B cell (primary cell): ENCODE data around the gene RSPH6A. TPM values are rescaled to one million over a fixed set of nuclear protein-coding genes. Genes with fewer than 3 reads are reported as not detected.

ENCODE experiments used
- ATAC-seq: fragments of 200-7000 bp; cut with Tn5 transposase; one replicate; pipeline ENCODE4 v1.10.0; 2021; ENCODE audit warnings: low read depth, mild to moderate bottlenecking, moderate number of reproducible peaks, moderate library complexity
- CTCF ChIA-PET: fragments of 350-600 bp; sonication (Branson Sonifier 250); formaldehyde crosslinking; loops from one replicate; lab custom pipeline; 2021; ENCODE audit warnings: antibody characterized with exemption, inconsistent platforms; lab: Charles Lee
- POLR2A ChIA-PET: fragments of 350-600 bp; sonication (Branson Sonifier 250); formaldehyde crosslinking; loops from one replicate; lab custom pipeline; 2021; ENCODE audit warnings: antibody characterized with exemption; lab: Charles Lee
- DNase-seq: peaks from one replicate; pipeline ENCODE4 v3.0.0; 2013
- H2AFZ ChIP-seq: 2 replicates; pipeline ENCODE4 v1.6.1; 2012; ENCODE audit warnings: mild to moderate bottlenecking, low read depth, low read length; ENCODE audit not compliant: insufficient read depth, poor library complexity, severe bottlenecking
- H3K27ac ChIP-seq, 2 donors: 1 replicate in 1 of 2; 2 replicates in 1 of 2; pipeline ENCODE4 v1.5.1; 2012 to 2013; ENCODE audit warnings: low read length in 2 of 2, mild to moderate bottlenecking in 2 of 2, moderate library complexity in 1 of 2
- H3K27me3 ChIP-seq, 4 experiments: fragments of 200-600 bp in 1 of 4; sonication (generic) in 1 of 4; replicated peaks in 1 of 4; 1 replicate in 2 of 4; 2 replicates in 2 of 4; pipeline versions ENCODE4 v1.6.1 to v1.7.0; 2013 to 2016; ENCODE audit warnings: low read length in 3 of 4, mild to moderate bottlenecking in 2 of 4, mixed read lengths in 1 of 4, moderate library complexity in 1 of 4; ENCODE audit not compliant: insufficient read depth in 4 of 4, control insufficient read depth in 3 of 4; ENCODE audit errors: control extremely low read depth in 1 of 4
- H3K36me3 ChIP-seq, 2 experiments: replicated peaks in 1 of 2; 1 replicate in 1 of 2; 2 replicates in 1 of 2; pipeline versions ENCODE4 v1.6.1 to v1.7.1; 2013; ENCODE audit warnings: low read length in 1 of 2; ENCODE audit not compliant: insufficient read depth in 2 of 2, control insufficient read depth in 1 of 2; ENCODE audit errors: control extremely low read depth in 1 of 2, extremely low read depth in 1 of 2
- H3K4me1 ChIP-seq, 2 donors: fragments of 200-600 bp in 1 of 2; sonication (generic) in 1 of 2; 1 replicate in 1 of 2; 2 replicates in 1 of 2; pipeline versions ENCODE4 v1.5.1 to v1.6.1; 2013 to 2017; ENCODE audit warnings: low read length in 2 of 2; ENCODE audit not compliant: control insufficient read depth in 2 of 2, insufficient read depth in 2 of 2
- H3K4me2 ChIP-seq: replicated peaks from 2 replicates; pipeline ENCODE3; 2012; ENCODE audit warnings: mild to moderate bottlenecking, low read depth, low read length; ENCODE audit not compliant: poor library complexity, severe bottlenecking
- H3K4me3 ChIP-seq, 5 experiments: fragments of 200-600 bp in 1 of 5; sonication (generic) in 1 of 5; 1 replicate in 3 of 5; 2 replicates in 2 of 5; pipeline versions ENCODE4 v1.5.1 to v1.7.0; 2011 to 2016; ENCODE audit warnings: low read length in 4 of 5, mild to moderate bottlenecking in 4 of 5, low read depth in 2 of 5, control low read depth in 1 of 5, moderate library complexity in 1 of 5; ENCODE audit not compliant: insufficient read depth in 1 of 5; ENCODE audit errors: control extremely low read depth in 1 of 5, extremely low read depth in 1 of 5
- H3K79me2 ChIP-seq: fragments of 200-600 bp; sonication (generic); one replicate; pipeline ENCODE4 v1.6.0; 2016; ENCODE audit warnings: low read length; ENCODE audit not compliant: control insufficient read depth, insufficient read depth
- H3K9ac ChIP-seq: fragments of 200-600 bp; sonication (generic); 2 replicates; pipeline ENCODE4 v1.6.1; 2017; ENCODE audit warnings: mild to moderate bottlenecking, low read length, moderate library complexity
- H3K9me3 ChIP-seq, 3 donors: one replicate each; pipeline versions ENCODE4 v1.6.1 to v1.7.1; 2013; ENCODE audit warnings: low read length in 2 of 3; ENCODE audit not compliant: control insufficient read depth in 2 of 3, insufficient read depth in 1 of 3; ENCODE audit errors: control extremely low read depth in 1 of 3
- H4K20me1 ChIP-seq: 2 replicates; pipeline ENCODE4 v1.6.0; 2012; ENCODE audit warnings: mild to moderate bottlenecking, low read length; ENCODE audit not compliant: insufficient read depth, control insufficient read depth, poor library complexity, severe bottlenecking
- H3K27ac Mint-ChIP-seq: one replicate; pipeline ENCODE4 v1.8.0; 2021; ENCODE audit warnings: mixed read lengths
- H3K27me3 Mint-ChIP-seq: one replicate; pipeline ENCODE4 v1.8.0; 2021; ENCODE audit warnings: mixed read lengths
- H3K4me1 Mint-ChIP-seq: one replicate; pipeline ENCODE4 v1.8.0; 2021; ENCODE audit warnings: mixed read lengths
- H3K4me3 Mint-ChIP-seq: one replicate; pipeline ENCODE4 v1.8.0; 2021; ENCODE audit warnings: mixed read lengths
- H3K9me3 Mint-ChIP-seq: one replicate; pipeline ENCODE4 v1.8.0; 2022; ENCODE audit warnings: mixed read lengths; ENCODE audit not compliant: insufficient read depth
- EZH2 ChIP-seq: IDR thresholded peaks from 2 replicates; pipeline ENCODE4 v1.6.1; 2012; ENCODE audit warnings: borderline replicate concordance, low read depth, mild to moderate bottlenecking, moderate library complexity, low read length; ENCODE audit not compliant: insufficient read depth, poor library complexity, severe bottlenecking
- WGBS: methylation state at CpG from one replicate; pipeline ENCODE4 v1.1.5; 2013; ENCODE audit warnings: missing lambda C conversion rate; ENCODE audit not compliant: insufficient coverage; 5-methylcytosine and 5-hydroxymethylcytosine counted together
- intact Hi-C: fragments of 100-400 bp; cut with micrococcal nuclease; formaldehyde crosslinking; loops from one replicate; pipeline ENCODE4 v1.10.0; 2022
- polyA plus RNA-seq: library from polyadenylated mRNA; depleted of rRNA; stranded (reverse); fragments of >200 nt; gene quantifications from 2 replicates; pipeline ENCODE4 v1.2.3, GENCODE V29; 2012
- total RNA-seq, 2 donors: library from RNA; stranded (reverse); fragments of 120-200 nt in 1 of 2; gene quantifications; 1 replicate in 1 of 2; 2 replicates in 1 of 2; pipeline versions ENCODE4 v1.2.3 to v1.2.4, GENCODE V29; 2013 to 2022
- TF ChIP-seq, protein P1 (sequence below): fragments of 200-600 bp; IDR thresholded peaks from one replicate; pipeline ENCODE4 v1.8.0; 2022; ENCODE audit warnings: antibody characterized with exemption, mild to moderate bottlenecking

Gene RSPH6A
- total and polyA plus RNA-seq, 2 donors (not counting 1 experiment from before 2014, with no cell fraction given), result 0.03 to 0.62 TPM

DNA sequence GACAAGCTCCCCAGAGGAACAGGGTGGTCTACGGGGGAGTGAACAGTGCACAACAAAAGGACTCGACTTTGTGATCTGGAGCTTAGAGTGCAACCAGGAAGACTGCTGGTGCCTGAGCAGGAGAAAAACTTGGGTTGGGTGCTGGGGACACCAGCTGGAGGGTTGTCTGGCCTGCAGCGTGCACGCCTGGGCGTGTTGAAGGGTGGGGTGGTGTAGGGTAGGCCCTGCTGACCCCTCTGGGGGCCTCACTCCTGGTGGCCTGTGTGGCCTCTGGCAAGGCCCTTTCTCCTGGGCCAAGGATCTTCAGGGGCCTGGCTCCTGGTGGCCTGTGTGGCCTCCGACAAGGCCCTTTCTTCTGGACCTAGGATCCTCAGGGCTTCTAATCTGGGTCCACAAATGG, 4.7 kb upstream of the RSPH6A start:
- peaks cover 14% of the 10 kb centered on the region for H4K20me1 ChIP-seq
- POLR2A ChIA-PET, result no interaction called here

DNA sequence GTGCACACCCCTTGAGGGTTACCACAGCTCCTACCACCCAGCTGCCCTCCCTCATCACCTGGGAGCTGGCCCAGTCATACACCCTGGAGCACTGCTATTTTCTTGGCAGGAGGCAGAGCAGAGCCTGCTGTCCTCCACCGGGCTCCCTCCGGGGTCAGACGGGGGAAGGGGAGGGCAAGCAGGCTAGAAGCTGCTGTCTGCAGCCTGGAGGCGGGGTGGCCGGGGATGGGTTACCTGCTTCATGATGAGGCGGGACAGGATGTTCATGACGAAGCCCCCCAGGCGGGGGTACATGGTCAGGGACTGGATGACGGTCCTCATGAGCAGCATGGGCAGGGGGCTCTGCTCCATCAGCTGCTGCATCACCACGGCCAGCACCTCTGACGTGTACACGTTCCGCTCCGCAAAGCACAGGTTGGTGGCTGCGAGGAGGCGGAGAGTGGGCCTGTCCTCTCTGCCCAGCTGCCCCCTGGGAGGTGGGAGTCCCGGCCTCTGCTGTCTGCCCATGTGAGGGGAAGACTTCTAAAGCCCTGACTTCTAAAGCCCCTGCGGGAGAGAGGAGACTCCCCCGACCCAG, 2.7 kb upstream of the RSPH6A start:
- ChIA-PET POLR2A (interaction anchor here (0.8 kb wide), 1 partner anchor 148 kb away, joined by 8 read pairs; no protein-coding TSS in a partner anchor), CTCF (interaction anchor here (0.5 to 2.2 kb wide), 7 partner anchors 9 to 631 kb away, joined by 3 to 23 read pairs (median 4); partner anchors contain the start of gene SIX5)
- no peaks in the 10 kb centered on the region for H3K9me3 ChIP-seq
- no peak overlapping the region for H2AFZ ChIP-seq
- peaks cover 14% of the 10 kb centered on the region for H4K20me1 ChIP-seq
- peaks cover 11% of the 10 kb centered on the region for H3K4me1 Mint-ChIP-seq
- H3K4me3 Mint-ChIP-seq, result no peak overlapping the region
- H3K27me3 Mint-ChIP-seq, result peaks cover 3% of the 10 kb centered on the region
- no peak overlapping the region for H3K4me3 ChIP-seq
- 91% methylated on average over 19 of the region's 19 CpGs for WGBS
- H3K36me3 ChIP-seq, result peaks cover 0 to 21% of the 10 kb centered on the region in 2 experiments
- peaks cover 0 to 6% (median 2%) of the 10 kb centered on the region in 4 experiments for H3K27me3 ChIP-seq
- DNase-seq, result no peak
- no peak overlapping the region for H3K4me2 ChIP-seq
- H3K9me3 Mint-ChIP-seq, result no peaks in the 10 kb centered on the region
- H3K9ac ChIP-seq, result no peak overlapping the region
- no peak for ATAC-seq
- intact Hi-C loops, result loop anchor here (1.0 to 2.0 kb wide), 5 partner anchors 25 to 199 kb away; partner anchors contain the start of genes DMWD and SYMPK
- no peak overlapping the region for H3K27ac ChIP-seq
- H3K27ac Mint-ChIP-seq, result no peak overlapping the region
- H3K79me2 ChIP-seq, result no peaks in the 10 kb centered on the region
- peaks cover 19 to 23% of the 10 kb centered on the region in 2 donors for H3K4me1 ChIP-seq
- TF ChIP-seq, protein P1, sequence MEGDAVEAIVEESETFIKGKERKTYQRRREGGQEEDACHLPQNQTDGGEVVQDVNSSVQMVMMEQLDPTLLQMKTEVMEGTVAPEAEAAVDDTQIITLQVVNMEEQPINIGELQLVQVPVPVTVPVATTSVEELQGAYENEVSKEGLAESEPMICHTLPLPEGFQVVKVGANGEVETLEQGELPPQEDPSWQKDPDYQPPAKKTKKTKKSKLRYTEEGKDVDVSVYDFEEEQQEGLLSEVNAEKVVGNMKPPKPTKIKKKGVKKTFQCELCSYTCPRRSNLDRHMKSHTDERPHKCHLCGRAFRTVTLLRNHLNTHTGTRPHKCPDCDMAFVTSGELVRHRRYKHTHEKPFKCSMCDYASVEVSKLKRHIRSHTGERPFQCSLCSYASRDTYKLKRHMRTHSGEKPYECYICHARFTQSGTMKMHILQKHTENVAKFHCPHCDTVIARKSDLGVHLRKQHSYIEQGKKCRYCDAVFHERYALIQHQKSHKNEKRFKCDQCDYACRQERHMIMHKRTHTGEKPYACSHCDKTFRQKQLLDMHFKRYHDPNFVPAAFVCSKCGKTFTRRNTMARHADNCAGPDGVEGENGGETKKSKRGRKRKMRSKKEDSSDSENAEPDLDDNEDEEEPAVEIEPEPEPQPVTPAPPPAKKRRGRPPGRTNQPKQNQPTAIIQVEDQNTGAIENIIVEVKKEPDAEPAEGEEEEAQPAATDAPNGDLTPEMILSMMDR, result no peak
- TF ChIP-seq EZH2, result no peak

More for the DNA sequence above, 4.7 kb upstream of the RSPH6A start:
- CTCF ChIA-PET, result interaction anchor here (0.5 to 2.0 kb wide), 4 partner anchors 27 to 66 kb away, joined by 3 to 10 read pairs (median 4); partner anchors contain the start of genes DMWD, IRF2BP1 and SIX5
- TF ChIP-seq, protein P1, result no peak
- TF ChIP-seq EZH2, result no peak
- H3K27me3 Mint-ChIP-seq, result no peaks in the 10 kb centered on the region
- Histone ChIP-seq H3K4me1 (peaks cover 16 to 20% of the 10 kb centered on the region in 2 donors), H3K4me3 (no peak overlapping the region), H3K36me3 (peaks cover 0 to 32% of the 10 kb centered on the region in 2 experiments), H3K27ac (no peak overlapping the region), H3K9me3 (no peaks in the 10 kb centered on the region), H3K27me3 (peaks cover 0 to 2% (median 1%) of the 10 kb centered on the region in 4 experiments), H2AFZ (no peak overlapping the region), H3K79me2 (no peaks in the 10 kb centered on the region), H3K9ac (no peak overlapping the region), H3K4me2 (no peak overlapping the region)
- no peaks in the 10 kb centered on the region for H3K9me3 Mint-ChIP-seq
- no peak overlapping the region for H3K27ac Mint-ChIP-seq
- H3K4me1 Mint-ChIP-seq, result peaks cover 11% of the 10 kb centered on the region
- intact Hi-C loops, result no loop called here
- DNase-seq (no peak), ATAC-seq (no peak)
- no peak overlapping the region for H3K4me3 Mint-ChIP-seq
- WGBS, result 95% methylated on average over 4 of the region's 6 CpGs
